Stimulated activated CD8-positive, alpha-beta memory T cell treated with anti-CD3 and anti-CD28 coated beads, Interleukin-15, amount 100 ng/mL, for 4 hours (primary cell): Measurements from ENCODE around the gene ZBTB7C.
A peak's percentile ranks its signal among the peaks of the same experiment; 100 is the strongest.

Experiments used
- DNase-seq, 2 donors: peaks; one replicate each; pipeline ENCODE4 v3.0.0-alpha.2; 2020; ENCODE audit warnings: low read depth in 2 of 2

The ZBTB7C gene

GRCh38 chr18:48022021-48022420 lies 387.2 kb downstream of the ZBTB7C start:
- no peak for DNase-seq

GRCh38 chr18:48021273-48021914 lies 387.8 kb downstream of the ZBTB7C start:
- DNase-seq, result no peak

- no peak for DNase-seq
Observed at GRCh38 chr18:48020337-48021250, 388.6 kb downstream of the ZBTB7C start.

- DNase-seq, result no peak
Observed at GRCh38 chr18:48019557-48020325, 389.4 kb downstream of the ZBTB7C start.

GRCh38 chr18:48018851-48019250 lies 390.3 kb downstream of the ZBTB7C start:
- DNase-seq, result no peak

GRCh38 chr18:48017635-48018034 lies 391.5 kb downstream of the ZBTB7C start:
- DNase-seq, result no peak

- no peak for DNase-seq
Observed at GRCh38 chr18:48013162-48013561, 396.0 kb downstream of the ZBTB7C start.

GRCh38 chr18:48011926-48012465 lies 397.2 kb downstream of the ZBTB7C start:
- no peak for DNase-seq

- DNase-seq, result no peak
Observed at GRCh38 chr18:48010264-48010663, 398.9 kb downstream of the ZBTB7C start.

GRCh38 chr18:48009116-48009745 lies 400.0 kb downstream of the ZBTB7C start:
- DNase-seq, result no peak

- DNase-seq, result peak; percentile 3 to 16
Observed at GRCh38 chr18:48007955-48008701, 401.1 kb downstream of the ZBTB7C start.

GRCh38 chr18:48007381-48007780 lies 401.8 kb downstream of the ZBTB7C start:
- no peak for DNase-seq

- DNase-seq, result no peak
Observed at GRCh38 chr18:48006415-48007175, 402.6 kb downstream of the ZBTB7C start.

GRCh38 chr18:48004577-48004976 lies 404.6 kb downstream of the ZBTB7C start:
- no peak for DNase-seq

GRCh38 chr18:48003426-48004349 lies 405.5 kb downstream of the ZBTB7C start:
- DNase-seq, result no peak

GRCh38 chr18:48002933-48003365 lies 406.2 kb downstream of the ZBTB7C start:
- no peak for DNase-seq

GRCh38 chr18:48000701-48001100 lies 408.5 kb downstream of the ZBTB7C start:
- DNase-seq, result no peak

GRCh38 chr18:47999801-48000248 lies 409.4 kb downstream of the ZBTB7C start:
- no peak for DNase-seq

GRCh38 chr18:47997338-47997780 lies 411.8 kb downstream of the ZBTB7C start:
- DNase-seq, result no peak
